HepG2 (cell line): ENCODE measurements around the gene BCAS1.

Source experiments
- CTCF ChIP-seq: sonication (generic); formaldehyde crosslinking; IDR thresholded peaks from 2 replicates; pipeline ENCODE4 v1.5.0; 2020; ENCODE audit warnings: mild to moderate bottlenecking, missing genetic modification reagents, moderate library complexity
- EZH2 ChIP-seq: conservative IDR thresholded peaks from 2 replicates; pipeline ENCODE4 v1.6.1; 2012; ENCODE audit warnings: mild to moderate bottlenecking, low read depth, low read length, moderate library complexity
- GABPA ChIP-seq, 2 experiments: IDR thresholded peaks; 2 replicates each; pipeline ENCODE4 v1.6.1; 2011 to 2016; ENCODE audit warnings: low read depth in 2 of 2, low read length in 1 of 2, missing biosample characterization in 1 of 2, missing genetic modification characterization in 1 of 2
- HOMEZ ChIP-seq: IDR thresholded peaks from 2 replicates; pipeline ENCODE4 v1.6.1; 2016; ENCODE audit warnings: low read depth
- POLR2A ChIP-seq, 2 experiments: IDR thresholded peaks; 2 replicates each; pipeline ENCODE4 v1.6.1; 2011; ENCODE audit warnings: low read depth in 2 of 2, low read length in 2 of 2, mild to moderate bottlenecking in 1 of 2, moderate library complexity in 1 of 2; ENCODE audit not compliant: insufficient read depth in 1 of 2
- RBFOX2 ChIP-seq: fragments of 200-400 bp; formaldehyde crosslinking; IDR thresholded peaks from 2 replicates; pipeline ENCODE4 v1.6.1; 2017; ENCODE audit warnings: low read depth, mild to moderate bottlenecking, low read length
- RFX5 ChIP-seq: IDR thresholded peaks from 2 replicates; pipeline ENCODE4 v1.6.1; 2011; ENCODE audit warnings: low read depth, low read length, improper control_type of control experiment
- RXRA ChIP-seq: sonication (generic); formaldehyde crosslinking; IDR thresholded peaks from 2 replicates; pipeline ENCODE4 v1.5.1; 2020; ENCODE audit warnings: missing genetic modification reagents
- ZFX ChIP-seq: sonication (generic); formaldehyde crosslinking; IDR thresholded peaks from 2 replicates; pipeline ENCODE4 v1.4.0; 2020; ENCODE audit warnings: mild to moderate bottlenecking, low read depth, missing genetic modification reagents, moderate library complexity
- ZMYM4 ChIP-seq: sonication (generic); formaldehyde crosslinking; IDR thresholded peaks from 2 replicates; pipeline ENCODE4 v1.8.1; 2023; ENCODE audit warnings: mild to moderate bottlenecking, missing genetic modification reagents
- ZNF124 ChIP-seq: sonication (generic); formaldehyde crosslinking; IDR thresholded peaks from 2 replicates; pipeline ENCODE4 v1.4.0; 2020; ENCODE audit warnings: missing genetic modification reagents
- ZNF800 ChIP-seq: sonication (generic); formaldehyde crosslinking; IDR thresholded peaks from 2 replicates; pipeline ENCODE4 v1.4.0; 2020; ENCODE audit warnings: missing genetic modification reagents
- TF ChIP-seq, protein P1 (sequence below): sonication (generic); formaldehyde crosslinking; IDR thresholded peaks from 2 replicates; pipeline ENCODE4 v1.4.0; 2020; ENCODE audit warnings: mild to moderate bottlenecking, missing genetic modification reagents
- TF ChIP-seq, protein P2 (sequence below): sonication (generic); formaldehyde crosslinking; IDR thresholded peaks from 2 replicates; pipeline ENCODE4 v1.5.0; 2020; ENCODE audit warnings: mild to moderate bottlenecking, missing genetic modification reagents

DNA sequence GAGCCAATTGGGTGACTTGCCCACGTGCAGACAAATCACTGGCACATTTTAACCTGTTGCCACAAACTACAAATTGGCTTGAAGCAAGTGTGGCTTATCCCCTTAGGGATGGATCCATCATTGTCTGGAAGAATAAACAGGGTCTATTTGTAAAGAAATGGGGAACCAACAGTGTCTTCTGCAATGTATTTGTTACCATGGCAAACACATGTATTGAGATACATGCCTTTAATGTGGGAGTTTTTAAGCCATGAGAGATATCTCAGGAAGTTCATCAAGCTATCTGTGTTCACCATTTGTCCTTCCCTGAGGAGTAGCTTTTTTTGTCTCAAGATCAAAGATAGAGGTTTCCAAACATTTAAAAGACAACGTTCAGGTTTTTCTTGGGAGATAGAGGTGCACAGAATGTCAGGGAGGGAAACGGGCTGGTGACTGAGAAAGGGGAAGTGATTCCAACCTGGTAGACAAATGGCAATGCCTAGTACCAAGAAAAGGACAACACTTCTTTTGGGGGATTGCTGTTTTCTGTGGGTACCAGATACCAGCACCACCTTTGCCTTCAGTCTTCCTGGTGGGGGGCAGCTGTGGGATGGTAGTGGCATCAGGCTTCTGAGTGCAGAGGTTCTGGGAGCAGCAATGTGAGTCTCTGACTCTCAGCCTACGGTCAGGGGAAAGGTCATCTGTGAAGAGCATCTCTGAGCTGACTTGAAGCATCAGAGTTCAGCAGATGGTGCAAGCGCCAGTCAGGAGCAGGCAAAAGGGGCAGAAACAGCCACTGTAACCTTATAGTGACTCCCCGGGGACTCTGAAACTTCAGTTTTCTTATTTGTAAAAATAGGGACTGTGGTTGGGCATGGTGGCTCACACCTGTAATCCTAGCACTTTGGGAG is 20.1 kb upstream of the BCAS1 start:
- TF ChIP-seq GABPA (IDR thresholded peaks at IDR 0.05; ENCODE audit: low read depth, low read length) (no peak), GABPA (CRISPR knock-in tag; IDR thresholded peaks at IDR 0.05; ENCODE audit: low read depth) (no peak), EZH2 (no peak), RBFOX2 (no peak), CTCF (CRISPR knock-in tag) (no peak), HOMEZ (CRISPR knock-in tag) (no peak), ZNF800 (CRISPR knock-in tag) (no peak), POLR2A (IDR thresholded peaks at IDR 0.05; ENCODE audit: insufficient read depth in 1 of 2, low read depth in 2 of 2, low read length in 2 of 2) (no peak), ZNF124 (no peak), ZFX (no peak), RXRA (no peak), RFX5 (no peak), ZMYM4 (no peak)
- TF ChIP-seq, protein P1, sequence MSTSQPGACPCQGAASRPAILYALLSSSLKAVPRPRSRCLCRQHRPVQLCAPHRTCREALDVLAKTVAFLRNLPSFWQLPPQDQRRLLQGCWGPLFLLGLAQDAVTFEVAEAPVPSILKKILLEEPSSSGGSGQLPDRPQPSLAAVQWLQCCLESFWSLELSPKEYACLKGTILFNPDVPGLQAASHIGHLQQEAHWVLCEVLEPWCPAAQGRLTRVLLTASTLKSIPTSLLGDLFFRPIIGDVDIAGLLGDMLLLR: no peak
- TF ChIP-seq, protein P2, sequence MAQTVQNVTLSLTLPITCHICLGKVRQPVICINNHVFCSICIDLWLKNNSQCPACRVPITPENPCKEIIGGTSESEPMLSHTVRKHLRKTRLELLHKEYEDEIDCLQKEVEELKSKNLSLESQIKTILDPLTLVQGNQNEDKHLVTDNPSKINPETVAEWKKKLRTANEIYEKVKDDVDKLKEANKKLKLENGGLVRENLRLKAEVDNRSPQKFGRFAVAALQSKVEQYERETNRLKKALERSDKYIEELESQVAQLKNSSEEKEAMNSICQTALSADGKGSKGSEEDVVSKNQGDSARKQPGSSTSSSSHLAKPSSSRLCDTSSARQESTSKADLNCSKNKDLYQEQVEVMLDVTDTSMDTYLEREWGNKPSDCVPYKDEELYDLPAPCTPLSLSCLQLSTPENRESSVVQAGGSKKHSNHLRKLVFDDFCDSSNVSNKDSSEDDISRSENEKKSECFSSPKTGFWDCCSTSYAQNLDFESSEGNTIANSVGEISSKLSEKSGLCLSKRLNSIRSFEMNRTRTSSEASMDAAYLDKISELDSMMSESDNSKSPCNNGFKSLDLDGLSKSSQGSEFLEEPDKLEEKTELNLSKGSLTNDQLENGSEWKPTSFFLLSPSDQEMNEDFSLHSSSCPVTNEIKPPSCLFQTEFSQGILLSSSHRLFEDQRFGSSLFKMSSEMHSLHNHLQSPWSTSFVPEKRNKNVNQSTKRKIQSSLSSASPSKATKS (CRISPR knock-in tag): no peak
